Liver (tissue), 9 donors: ENCODE results near the gene IFNAR1. TPM values are rescaled to one million over a fixed set of nuclear protein-coding genes. Genes with fewer than 3 reads are reported as not detected.

ENCODE experiments used
- DNase-seq: peaks from one replicate; pipeline ENCODE4 v3.0.0-alpha.2; 2017; ENCODE audit warnings: low spot score
- H3K27ac ChIP-seq, 2 donors: one replicate each; pipeline ENCODE4 v1.7.0; 2013; ENCODE audit warnings: inconsistent platforms in 2 of 2, low read length in 2 of 2, control low read depth in 1 of 2, low read depth in 1 of 2, mild to moderate bottlenecking in 1 of 2
- H3K27me3 ChIP-seq, 4 donors: one replicate each; pipeline versions ENCODE4 v1.6.1 to v1.7.0; 2013; ENCODE audit warnings: low read length in 3 of 4, inconsistent platforms in 1 of 4, mild to moderate bottlenecking in 1 of 4, moderate library complexity in 1 of 4; ENCODE audit not compliant: control insufficient read depth in 4 of 4, insufficient read depth in 4 of 4
- H3K36me3 ChIP-seq, 4 donors: one replicate each; pipeline versions ENCODE4 v1.6.1 to v1.7.0; 2013; ENCODE audit warnings: low read length in 3 of 4, mild to moderate bottlenecking in 3 of 4, low read depth in 1 of 4, moderate library complexity in 1 of 4; ENCODE audit not compliant: control insufficient read depth in 4 of 4, insufficient read depth in 3 of 4
- H3K4me1 ChIP-seq, 4 donors: one replicate each; pipeline versions ENCODE4 v1.6.1 to v1.7.0; 2013; ENCODE audit warnings: low read length in 3 of 4, mild to moderate bottlenecking in 3 of 4, moderate library complexity in 1 of 4; ENCODE audit not compliant: control insufficient read depth in 4 of 4, insufficient read depth in 4 of 4
- H3K4me3 ChIP-seq, 3 donors: one replicate each; pipeline versions ENCODE4 v1.6.1 to v1.7.0; 2013; ENCODE audit warnings: low read length in 3 of 3, control low read depth in 1 of 3, low read depth in 1 of 3, mild to moderate bottlenecking in 1 of 3
- H3K9ac ChIP-seq, 2 donors: one replicate each; pipeline ENCODE4 v1.7.0; 2013; ENCODE audit warnings: low read length in 2 of 2, mild to moderate bottlenecking in 2 of 2, moderate library complexity in 2 of 2, control low read depth in 1 of 2, low read depth in 1 of 2
- H3K9me3 ChIP-seq, 4 donors: one replicate each; pipeline versions ENCODE4 v1.6.1 to v1.7.0; 2013; ENCODE audit warnings: low read length in 3 of 4; ENCODE audit not compliant: control insufficient read depth in 4 of 4
- HNF4A ChIP-seq, 2 donors: conservative IDR thresholded peaks; 2 replicates each; pipeline ENCODE4 v1.6.1; 2016; ENCODE audit warnings: antibody characterized with exemption in 2 of 2, mild to moderate bottlenecking in 2 of 2
- JUND ChIP-seq, 2 donors: IDR thresholded peaks; 2 replicates each; pipeline ENCODE4 v1.6.1; 2016; ENCODE audit warnings: antibody characterized with exemption in 2 of 2
- MAX ChIP-seq: IDR thresholded peaks from 2 replicates; pipeline ENCODE4 v1.6.1; 2016; ENCODE audit warnings: antibody characterized with exemption
- NR2F2 ChIP-seq: IDR thresholded peaks from 2 replicates; pipeline ENCODE4 v1.6.1; 2016; ENCODE audit warnings: antibody characterized with exemption
- RAD21 ChIP-seq, 2 donors: IDR thresholded peaks; 2 replicates each; pipeline ENCODE4 v1.6.1; 2016; ENCODE audit warnings: antibody characterized with exemption in 2 of 2, mild to moderate bottlenecking in 2 of 2
- SP1 ChIP-seq: IDR thresholded peaks from 2 replicates; pipeline ENCODE4 v1.6.1; 2018; ENCODE audit warnings: antibody characterized with exemption, mild to moderate bottlenecking
- TAF1 ChIP-seq: conservative IDR thresholded peaks from 2 replicates; pipeline ENCODE4 v1.6.1; 2016; ENCODE audit warnings: antibody characterized with exemption, mild to moderate bottlenecking
- YY1 ChIP-seq: IDR thresholded peaks from 2 replicates; pipeline ENCODE4 v1.6.1; 2016; ENCODE audit warnings: antibody characterized with exemption, mild to moderate bottlenecking
- WGBS: extraction: QIAGEN DNeasy Blood & Tissue Kit; methylation state at CpG from one replicate; pipeline ENCODE4 v1.1.7; 2013; 5-methylcytosine and 5-hydroxymethylcytosine counted together
- polyA plus RNA-seq, 2 donors: library from polyadenylated mRNA; stranded (reverse) in 1 of 2; unstranded in 1 of 2; fragments of 200-250 nt in 1 of 2; fragments of >200 nt in 1 of 2; fragmentation: Nextera tagmentation in 1 of 2; extraction: Ambion mirVana in 1 of 2; gene quantifications; one replicate each; pipeline versions ENCODE4 v1.2.1 to v1.2.3, GENCODE V29; 2013 to 2015
- total RNA-seq, 2 donors: library from RNA; depleted of rRNA; stranded (reverse); fragments of >200 nt; gene quantifications; one replicate each; pipeline ENCODE4 v1.2.3, GENCODE V29; 2014
- TF ChIP-seq, protein P1 (sequence below): IDR thresholded peaks from 2 replicates; pipeline ENCODE4 v1.6.1; 2016; ENCODE audit warnings: antibody characterized with exemption, mild to moderate bottlenecking
- TF ChIP-seq, protein P2 (sequence below): fragments of 150-350 bp; IDR thresholded peaks from 2 replicates; pipeline ENCODE4 v1.5.1; 2017; ENCODE audit warnings: improper control_type of control experiment, low read depth, low read length; ENCODE audit not compliant: missing input control
- donor health status: healthy.
- donor health status: healthy.
- donor health status: healthy.
- donor health status: healthy.
- donor health status: healthy.

The IFNAR1 gene
- total and polyA plus RNA-seq, 4 donors = 31.1 to 54.3 (median 46.2) TPM

DNA sequence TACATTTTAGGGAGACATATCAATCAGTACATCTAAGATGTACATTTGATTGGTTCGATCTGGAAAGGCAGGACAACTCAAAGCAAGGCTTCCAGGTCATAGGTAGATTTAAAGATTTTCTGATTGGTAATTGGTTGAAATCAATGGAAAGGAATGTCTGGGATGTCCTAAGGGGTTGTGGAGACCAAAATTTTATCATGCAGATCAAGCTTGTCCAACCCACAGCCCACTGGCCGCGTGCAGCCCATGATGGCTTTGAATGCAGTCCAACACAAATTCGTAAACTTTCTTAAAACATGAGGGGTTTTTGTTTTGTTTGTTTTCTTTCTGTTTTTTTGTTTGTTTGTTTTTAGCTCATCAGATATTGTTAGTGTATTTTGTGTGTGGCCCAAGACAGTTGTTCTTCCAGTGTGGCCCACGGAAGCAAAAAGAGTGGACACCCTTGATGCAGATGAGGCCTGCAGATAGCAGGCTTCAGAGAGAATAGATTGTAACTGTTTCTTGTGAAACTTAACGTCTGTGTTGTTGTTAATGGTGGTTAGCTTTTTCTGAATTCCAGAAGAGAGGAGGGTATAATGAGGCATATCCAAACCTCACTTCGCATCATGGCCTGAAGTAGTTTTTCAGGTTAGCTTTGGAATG, 3.1 kb downstream of the IFNAR1 start:
- Histone ChIP-seq H3K4me3 (no peak overlapping the region), H3K4me1 (peaks cover 4 to 34% (median 15%) of the 10 kb centered on the region in 4 donors), H3K27ac (no peak overlapping the region), H3K9me3 (no peaks in the 10 kb centered on the region), H3K27me3 (no peaks in the 10 kb centered on the region), H3K9ac (no peak overlapping the region), H3K36me3 (peaks cover 0 to 6% (median 1%) of the 10 kb centered on the region in 4 donors)
- DNase-seq = no peak
- TF ChIP-seq, protein P1, sequence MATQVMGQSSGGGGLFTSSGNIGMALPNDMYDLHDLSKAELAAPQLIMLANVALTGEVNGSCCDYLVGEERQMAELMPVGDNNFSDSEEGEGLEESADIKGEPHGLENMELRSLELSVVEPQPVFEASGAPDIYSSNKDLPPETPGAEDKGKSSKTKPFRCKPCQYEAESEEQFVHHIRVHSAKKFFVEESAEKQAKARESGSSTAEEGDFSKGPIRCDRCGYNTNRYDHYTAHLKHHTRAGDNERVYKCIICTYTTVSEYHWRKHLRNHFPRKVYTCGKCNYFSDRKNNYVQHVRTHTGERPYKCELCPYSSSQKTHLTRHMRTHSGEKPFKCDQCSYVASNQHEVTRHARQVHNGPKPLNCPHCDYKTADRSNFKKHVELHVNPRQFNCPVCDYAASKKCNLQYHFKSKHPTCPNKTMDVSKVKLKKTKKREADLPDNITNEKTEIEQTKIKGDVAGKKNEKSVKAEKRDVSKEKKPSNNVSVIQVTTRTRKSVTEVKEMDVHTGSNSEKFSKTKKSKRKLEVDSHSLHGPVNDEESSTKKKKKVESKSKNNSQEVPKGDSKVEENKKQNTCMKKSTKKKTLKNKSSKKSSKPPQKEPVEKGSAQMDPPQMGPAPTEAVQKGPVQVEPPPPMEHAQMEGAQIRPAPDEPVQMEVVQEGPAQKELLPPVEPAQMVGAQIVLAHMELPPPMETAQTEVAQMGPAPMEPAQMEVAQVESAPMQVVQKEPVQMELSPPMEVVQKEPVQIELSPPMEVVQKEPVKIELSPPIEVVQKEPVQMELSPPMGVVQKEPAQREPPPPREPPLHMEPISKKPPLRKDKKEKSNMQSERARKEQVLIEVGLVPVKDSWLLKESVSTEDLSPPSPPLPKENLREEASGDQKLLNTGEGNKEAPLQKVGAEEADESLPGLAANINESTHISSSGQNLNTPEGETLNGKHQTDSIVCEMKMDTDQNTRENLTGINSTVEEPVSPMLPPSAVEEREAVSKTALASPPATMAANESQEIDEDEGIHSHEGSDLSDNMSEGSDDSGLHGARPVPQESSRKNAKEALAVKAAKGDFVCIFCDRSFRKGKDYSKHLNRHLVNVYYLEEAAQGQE = no peak
- TF ChIP-seq JUND (IDR thresholded peaks at IDR 0.05) (no peak), MAX (no peak), HNF4A (conservative IDR thresholded peaks at IDR 0.05) (no peak), NR2F2 (no peak)
- whole genome bisulfite sequencing = 86% methylated on average over 7 of the region's 7 CpGs

DNA sequence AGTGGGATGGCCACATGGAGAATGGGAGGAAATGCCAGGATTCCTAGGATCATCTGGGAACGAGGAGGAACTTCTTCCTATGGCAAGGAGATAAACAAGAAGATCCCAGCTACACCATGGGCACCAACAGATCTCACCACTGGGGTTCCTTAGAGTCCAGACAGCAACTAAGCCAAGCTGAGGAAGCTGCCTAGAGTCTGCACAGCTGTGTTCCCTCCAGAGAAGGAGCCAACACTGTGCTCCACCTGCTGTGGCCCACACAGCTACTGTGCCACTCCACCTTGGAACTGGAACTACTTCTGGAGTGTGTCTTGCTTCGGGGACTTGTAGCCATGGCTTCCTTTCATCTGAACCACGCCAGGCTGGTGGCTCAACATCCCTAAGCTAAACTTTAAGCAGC, 6.0 kb downstream of the IFNAR1 start:
- TF ChIP-seq RAD21 (IDR thresholded peaks at IDR 0.05) (no peak), SP1 (no peak)
- Histone ChIP-seq H3K9me3 (no peaks in the 10 kb centered on the region), H3K27me3 (no peaks in the 10 kb centered on the region), H3K4me1 (peaks cover 4 to 27% (median 14%) of the 10 kb centered on the region in 4 donors), H3K4me3 (no peak overlapping the region), H3K36me3 (peaks cover 0 to 11% (median 3%) of the 10 kb centered on the region in 4 donors), H3K27ac (no peak overlapping the region), H3K9ac (no peak overlapping the region)
- 94% methylated on average over 3 of the region's 3 CpGs for WGBS
- no peak for DNase-seq

DNA sequence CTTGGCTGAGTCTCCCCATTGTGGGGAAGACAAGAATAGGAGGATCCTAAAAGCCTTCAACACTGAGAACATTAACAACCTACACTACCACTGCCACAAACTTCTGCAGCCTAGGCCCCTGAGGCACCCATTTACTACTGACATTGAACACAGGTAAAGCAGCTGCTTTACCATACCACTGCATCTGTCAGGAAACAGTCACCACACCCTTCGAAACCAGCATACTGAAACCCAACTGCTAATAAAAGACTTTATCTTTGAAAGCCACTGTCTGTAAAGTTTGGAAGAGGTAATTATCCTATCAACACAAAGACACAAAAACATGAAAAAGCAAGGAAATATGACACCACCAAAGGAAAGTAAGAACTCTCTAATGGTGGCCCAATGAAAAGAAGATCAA, 7.4 kb downstream of the IFNAR1 start:
- Histone ChIP-seq H3K27ac (no peak overlapping the region), H3K36me3 (peaks cover 0 to 11% (median 4%) of the 10 kb centered on the region in 4 donors), H3K9me3 (no peaks in the 10 kb centered on the region), H3K9ac (no peak overlapping the region), H3K4me1 (peaks cover 0 to 14% (median 6%) of the 10 kb centered on the region in 4 donors), H3K4me3 (no peak overlapping the region), H3K27me3 (no peaks in the 10 kb centered on the region)
- no peak for DNase-seq
- TF ChIP-seq, protein P1 = no peak
- TF ChIP-seq JUND (IDR thresholded peaks at IDR 0.05) = no peak
- no peak for TF ChIP-seq YY1
- TF ChIP-seq, protein P2, sequence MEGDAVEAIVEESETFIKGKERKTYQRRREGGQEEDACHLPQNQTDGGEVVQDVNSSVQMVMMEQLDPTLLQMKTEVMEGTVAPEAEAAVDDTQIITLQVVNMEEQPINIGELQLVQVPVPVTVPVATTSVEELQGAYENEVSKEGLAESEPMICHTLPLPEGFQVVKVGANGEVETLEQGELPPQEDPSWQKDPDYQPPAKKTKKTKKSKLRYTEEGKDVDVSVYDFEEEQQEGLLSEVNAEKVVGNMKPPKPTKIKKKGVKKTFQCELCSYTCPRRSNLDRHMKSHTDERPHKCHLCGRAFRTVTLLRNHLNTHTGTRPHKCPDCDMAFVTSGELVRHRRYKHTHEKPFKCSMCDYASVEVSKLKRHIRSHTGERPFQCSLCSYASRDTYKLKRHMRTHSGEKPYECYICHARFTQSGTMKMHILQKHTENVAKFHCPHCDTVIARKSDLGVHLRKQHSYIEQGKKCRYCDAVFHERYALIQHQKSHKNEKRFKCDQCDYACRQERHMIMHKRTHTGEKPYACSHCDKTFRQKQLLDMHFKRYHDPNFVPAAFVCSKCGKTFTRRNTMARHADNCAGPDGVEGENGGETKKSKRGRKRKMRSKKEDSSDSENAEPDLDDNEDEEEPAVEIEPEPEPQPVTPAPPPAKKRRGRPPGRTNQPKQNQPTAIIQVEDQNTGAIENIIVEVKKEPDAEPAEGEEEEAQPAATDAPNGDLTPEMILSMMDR = no peak
- TF ChIP-seq NR2F2 = no peak
- no peak for TF ChIP-seq TAF1
- 98% methylated on average over 1 of the region's 1 CpG for WGBS
